H9 (cell line): ENCODE results near the gene KANK2. TPM values are rescaled to one million over a fixed set of nuclear protein-coding genes. Genes with fewer than 3 reads are reported as not detected.

ENCODE experiments used
- DNase-seq: peaks from one replicate; pipeline ENCODE4 v3.0.0-alpha.2; 2017
- H2AFZ ChIP-seq: one replicate; pipeline ENCODE4 v1.6.1; 2013; ENCODE audit warnings: mild to moderate bottlenecking, low read length, control low read depth, moderate library complexity
- H2AK5ac ChIP-seq: 2 replicates; pipeline ENCODE4 v1.6.1; 2013; ENCODE audit warnings: low read length, control low read depth, mixed read lengths; ENCODE audit not compliant: insufficient read length
- H2BK120ac ChIP-seq: one replicate; pipeline ENCODE4 v1.6.1; 2013; ENCODE audit warnings: low read depth, mild to moderate bottlenecking, low read length, control low read depth, inconsistent platforms; ENCODE audit not compliant: poor library complexity, severe bottlenecking
- H2BK12ac ChIP-seq: 2 replicates; pipeline ENCODE4 v1.6.1; 2013; ENCODE audit warnings: low read length, control low read depth, mixed read lengths, low read depth; ENCODE audit not compliant: insufficient read length
- H2BK15ac ChIP-seq: 2 replicates; pipeline ENCODE4 v1.6.1; 2013; ENCODE audit warnings: low read depth, low read length, control low read depth
- H2BK20ac ChIP-seq: one replicate; pipeline ENCODE4 v1.6.1; 2013; ENCODE audit warnings: low read depth, mild to moderate bottlenecking, low read length, control low read depth, inconsistent platforms; ENCODE audit not compliant: poor library complexity, severe bottlenecking
- H2BK5ac ChIP-seq: 2 replicates; pipeline ENCODE4 v1.6.1; 2013; ENCODE audit warnings: low read length, control low read depth, mixed read lengths; ENCODE audit not compliant: insufficient read length
- H3K14ac ChIP-seq: 2 replicates; pipeline ENCODE4 v1.6.1; 2013; ENCODE audit warnings: low read length, control low read depth; ENCODE audit not compliant: insufficient read depth
- H3K18ac ChIP-seq: 2 replicates; pipeline ENCODE4 v1.6.1; 2013; ENCODE audit warnings: low read depth, mild to moderate bottlenecking, mixed read lengths, low read length, control low read depth; ENCODE audit not compliant: insufficient read length
- H3K23ac ChIP-seq: 2 replicates; pipeline ENCODE4 v1.6.1; 2013; ENCODE audit warnings: low read length, control low read depth, mixed read lengths, low read depth; ENCODE audit not compliant: insufficient read length
- H3K23me2 ChIP-seq: 2 replicates; pipeline ENCODE4 v1.6.1; 2013; ENCODE audit warnings: low read depth, mild to moderate bottlenecking, mixed read lengths, low read length, control low read depth; ENCODE audit not compliant: insufficient read length, poor library complexity, severe bottlenecking
- H3K27ac ChIP-seq: 2 replicates; pipeline ENCODE4 v1.5.1; 2013; ENCODE audit warnings: low read length, control low read depth, mixed read lengths, low read depth; ENCODE audit not compliant: insufficient read length
- H3K27me3 ChIP-seq: 2 replicates; pipeline ENCODE4 v1.6.1; 2013; ENCODE audit warnings: low read length, control low read depth, inconsistent platforms; ENCODE audit not compliant: insufficient read depth
- H3K4ac ChIP-seq: 2 replicates; pipeline ENCODE4 v1.6.1; 2013; ENCODE audit warnings: low read depth, mild to moderate bottlenecking, control low read depth, inconsistent platforms, low read length, moderate library complexity
- H3K4me1 ChIP-seq: 2 replicates; pipeline ENCODE4 v1.6.1; 2013; ENCODE audit warnings: low read length, control low read depth, inconsistent platforms; ENCODE audit not compliant: insufficient read depth
- H3K4me2 ChIP-seq: 2 replicates; pipeline ENCODE4 v1.6.1; 2013; ENCODE audit warnings: low read length, control low read depth, mixed read lengths; ENCODE audit not compliant: insufficient read length, insufficient read depth
- H3K56ac ChIP-seq: 2 replicates; pipeline ENCODE4 v1.6.1; 2013; ENCODE audit warnings: low read depth, mild to moderate bottlenecking, mixed read lengths, low read length, control low read depth; ENCODE audit not compliant: insufficient read length
- H3K79me1 ChIP-seq: 2 replicates; pipeline ENCODE4 v1.6.1; 2013; ENCODE audit warnings: low read depth, mild to moderate bottlenecking, moderate library complexity, low read length, control low read depth, inconsistent platforms; ENCODE audit not compliant: insufficient read depth, poor library complexity, severe bottlenecking
- H3K79me2 ChIP-seq: 2 replicates; pipeline ENCODE4 v1.6.1; 2013; ENCODE audit warnings: low read length, control low read depth, inconsistent platforms; ENCODE audit not compliant: insufficient read depth
- H3K9ac ChIP-seq: 2 replicates; pipeline ENCODE4 v1.6.1; 2013; ENCODE audit warnings: low read length, control low read depth, mixed read lengths; ENCODE audit not compliant: insufficient read length; ENCODE audit errors: extremely low read depth
- H3K9me3 ChIP-seq: one replicate; pipeline ENCODE4 v1.6.1; 2013; ENCODE audit warnings: low read depth, low read length, inconsistent platforms; ENCODE audit not compliant: control insufficient read depth
- H3T11ph ChIP-seq: one replicate; pipeline ENCODE4 v1.6.1; 2013; ENCODE audit warnings: mild to moderate bottlenecking, low read length, control low read depth, inconsistent platforms
- H4K20me1 ChIP-seq: one replicate; pipeline ENCODE4 v1.6.1; 2013; ENCODE audit not compliant: control insufficient read depth, insufficient read length, insufficient read depth
- H4K5ac ChIP-seq: 2 replicates; pipeline ENCODE4 v1.6.1; 2013; ENCODE audit warnings: low read depth, mild to moderate bottlenecking, mixed read lengths, low read length, control low read depth; ENCODE audit not compliant: insufficient read length
- H4K8ac ChIP-seq: replicated peaks from 2 replicates; pipeline ENCODE4 v1.6.1; 2013; ENCODE audit warnings: low read length, control low read depth, mixed read lengths, low read depth; ENCODE audit not compliant: insufficient read length
- H4K91ac ChIP-seq: 2 replicates; pipeline ENCODE4 v1.6.1; 2013; ENCODE audit warnings: low read depth, mild to moderate bottlenecking, moderate library complexity, mixed read lengths, low read length, control low read depth; ENCODE audit not compliant: insufficient read length
- H3K27ac Mint-ChIP-seq, 3 experiments: 2 replicates in 2 of 3; 3 replicates in 1 of 3; pipeline ENCODE4 v1.8.0; 2020 to 2021; ENCODE audit warnings: mixed read lengths in 3 of 3, mild to moderate bottlenecking in 1 of 3, moderate library complexity in 1 of 3
- H3K27me3 Mint-ChIP-seq: 2 replicates; pipeline ENCODE4 v1.8.0; 2021; ENCODE audit warnings: low read depth, mild to moderate bottlenecking, moderate library complexity, mixed read lengths
- H3K36me3 Mint-ChIP-seq, 3 experiments: 2 replicates in 2 of 3; 3 replicates in 1 of 3; pipeline ENCODE4 v1.8.0; 2020 to 2021; ENCODE audit warnings: low read depth in 3 of 3, mixed read lengths in 3 of 3; ENCODE audit not compliant: insufficient read depth in 1 of 3
- H3K4me1 Mint-ChIP-seq, 2 experiments: 2 replicates each; pipeline ENCODE4 v1.8.0; 2020; ENCODE audit warnings: mixed read lengths in 2 of 2
- H3K4me3 Mint-ChIP-seq, 2 experiments: 2 replicates in 1 of 2; 3 replicates in 1 of 2; pipeline ENCODE4 v1.8.0; 2020 to 2021; ENCODE audit warnings: mild to moderate bottlenecking in 2 of 2, mixed read lengths in 2 of 2, moderate library complexity in 1 of 2
- H3K9me3 Mint-ChIP-seq, 2 experiments: 2 replicates in 1 of 2; 3 replicates in 1 of 2; pipeline ENCODE4 v1.8.0; 2020; ENCODE audit warnings: mild to moderate bottlenecking in 2 of 2, mixed read lengths in 2 of 2, moderate library complexity in 1 of 2
- CTCF ChIP-seq: fragments of 200-600 bp; sonication (generic); conservative IDR thresholded peaks from 3 replicates; pipeline ENCODE4 v1.8.0; 2021; ENCODE audit warnings: antibody characterized with exemption, mild to moderate bottlenecking
- WGBS: extraction: QIAGEN DNeasy Blood & Tissue Kit; methylation state at CpG from one replicate; pipeline ENCODE4 v1.1.7; 2013; ENCODE audit warnings: missing lambda C conversion rate, low lambda C conversion rate, mixed read lengths; ENCODE audit not compliant: insufficient read length; ENCODE audit errors: extremely low coverage; 5-methylcytosine and 5-hydroxymethylcytosine counted together
- total RNA-seq: library from RNA; stranded (reverse); gene quantifications from 2 replicates; pipeline ENCODE4 v1.2.1, GENCODE V29; 2021

Gene KANK2
- total RNA-seq, 1 experiment from 2014 or later, result 42.0 TPM

- Histone ChIP-seq H2AK5ac (no peak overlapping the region), H2AFZ (no peak overlapping the region), H3T11ph (no peak overlapping the region), H3K27me3 (no peaks in the 10 kb centered on the region), H3K4me1 (no peaks in the 10 kb centered on the region; the same call in 1 of the 2 replicates), H3K56ac (no peak overlapping the region), H3K9me3 (no peaks in the 10 kb centered on the region), H2BK12ac (no peak overlapping the region), H3K4ac (no peak overlapping the region), H3K4me2 (no peak overlapping the region), H4K91ac (no peak overlapping the region), H3K14ac (no peak overlapping the region), H2BK5ac (no peak overlapping the region), H4K8ac (no peak overlapping the region), H3K79me2 (no peaks in the 10 kb centered on the region), H3K9ac (no peak overlapping the region), H3K23me2 (peaks cover 4% of the 10 kb centered on the region), H2BK120ac (no peak overlapping the region), H3K79me1 (no peaks in the 10 kb centered on the region), H3K23ac (no peak overlapping the region), H4K20me1 (no peaks in the 10 kb centered on the region), H3K18ac (no peak overlapping the region), H2BK15ac (no peak overlapping the region), H2BK20ac (no peak overlapping the region), H3K27ac (no peak overlapping the region), H4K5ac (no peak overlapping the region)
- peaks cover 6 to 13% of the 10 kb centered on the region in 2 experiments for H3K4me1 Mint-ChIP-seq
- no peak overlapping the region; a peak in 1 of 7 replicates for H3K27ac Mint-ChIP-seq
- DNase-seq, result no peak
- TF ChIP-seq CTCF, result no peak
- H3K27me3 Mint-ChIP-seq, result peaks cover 2% of the 10 kb centered on the region; the same call in 1 of the 2 replicates
- peak overlapping the region in 1 of 2 experiments; percentile 38; a peak in 3 of 5 replicates for H3K4me3 Mint-ChIP-seq
- H3K9me3 Mint-ChIP-seq, result no peaks in the 10 kb centered on the region
- H3K36me3 Mint-ChIP-seq, result peaks cover 9 to 34% (median 32%) of the 10 kb centered on the region in 3 experiments; a peak in 6 of 7 replicates
- no CpG with 5 or more reads among the region's 12 CpGs for WGBS
These were observed 1.7 kb downstream of the KANK2 start for GRCh38 chr19:11195681-11196080.
